ENCODE data around the gene SGPP1.

DNA sequence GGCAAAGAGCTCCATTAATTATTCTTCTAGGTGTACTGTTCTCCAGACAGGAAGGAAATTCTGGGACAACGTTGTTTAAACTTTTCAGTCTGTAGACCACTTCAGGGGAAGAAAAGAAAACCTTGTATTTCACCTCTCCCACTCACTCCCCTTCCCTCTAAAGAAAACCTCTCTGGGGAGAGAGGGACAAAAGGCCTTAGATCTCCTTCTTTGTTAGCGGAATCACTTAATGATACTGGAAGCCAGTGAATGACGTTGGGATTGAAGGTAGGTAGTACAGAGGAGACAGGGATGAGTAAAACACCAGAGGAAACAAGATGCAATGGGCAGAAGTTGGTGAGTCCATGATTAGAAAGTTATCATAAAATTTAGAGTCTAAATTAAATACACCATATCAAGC lies 38.7 kb upstream of the SGPP1 start:
- TF ChIP-seq POLR2A (IDR thresholded peaks at IDR 0.05; ENCODE audit: low read depth, low read length), result no peak
- TF ChIP-seq POLR2AphosphoS5 (IDR thresholded peaks at IDR 0.05; ENCODE audit: low read depth, low read length), result no peak

Data from GM12892 (cell line).